Stomach (tissue), 9 donors: ENCODE data around the gene MZB1. TPM values are rescaled to one million over a fixed set of nuclear protein-coding genes. Genes with fewer than 3 reads are reported as not detected.

Experiments
- DNase-seq, 2 donors: peaks; one replicate each; pipeline versions ENCODE4 v3.0.0 to v3.0.0-alpha.2; 2013 to 2019
- H3K27ac ChIP-seq, 5 donors: fragments of 200-600 bp in 4 of 5; sonication (generic) in 4 of 5; one replicate each; pipeline ENCODE4 v1.5.1; 2013 to 2019; ENCODE audit warnings: mild to moderate bottlenecking in 1 of 5, moderate library complexity in 1 of 5
- H3K27me3 ChIP-seq, 3 donors: fragments of 200-600 bp; sonication (generic); one replicate each; pipeline ENCODE4 v1.5.1; 2017 to 2019; ENCODE audit warnings: mixed run types in 1 of 3
- H3K36me3 ChIP-seq, 4 donors: fragments of 200-600 bp; sonication (generic); 1 replicate in 3 of 4; 2 replicates in 1 of 4; pipeline ENCODE4 v1.5.1; 2016 to 2019
- H3K4me1 ChIP-seq, 4 donors: fragments of 200-600 bp; sonication (generic); one replicate each; pipeline ENCODE4 v1.5.1; 2016 to 2019
- H3K4me3 ChIP-seq, 4 donors: fragments of 200-600 bp; sonication (generic) in 3 of 4; one replicate each; pipeline ENCODE4 v1.5.1; 2016 to 2019; ENCODE audit warnings: mild to moderate bottlenecking in 1 of 4
- H3K9me3 ChIP-seq, 4 donors: fragments of 200-600 bp; sonication (generic); one replicate each; pipeline ENCODE4 v1.5.1; 2016 to 2019
- EP300 ChIP-seq: sonication (generic); formaldehyde crosslinking; IDR thresholded peaks from one replicate; pipeline ENCODE4 v1.6.1; 2017; ENCODE audit warnings: antibody characterized with exemption
- POLR2A ChIP-seq, 4 donors: fragments of 450-650 bp; IDR thresholded peaks; one replicate each; pipeline ENCODE4 v1.6.1; 2016; ENCODE audit warnings: antibody characterized with exemption in 4 of 4, control low read depth in 2 of 4, mild to moderate bottlenecking in 1 of 4, moderate library complexity in 1 of 4
- POLR2AphosphoS5 ChIP-seq, 3 donors: sonication (generic); formaldehyde crosslinking; IDR thresholded peaks; one replicate each; pipeline ENCODE4 v1.6.1; 2016; ENCODE audit warnings: antibody characterized with exemption in 3 of 3
- WGBS, 5 donors: extraction: QIAGEN DNeasy Blood & Tissue Kit in 3 of 5; methylation state at CpG; one replicate each; pipeline versions ENCODE4 v1.1.5 to v1.1.7; 2013 to 2018; 5-methylcytosine and 5-hydroxymethylcytosine counted together
- intact Hi-C: fragments of 100-400 bp; cut with DNase I; formaldehyde crosslinking; loops from one replicate; pipeline ENCODE4 v1.15.1; 2023; ENCODE audit warnings: low total_unique reads
- polyA plus RNA-seq, 3 donors: library from polyadenylated mRNA; stranded (reverse); fragments of 200-250 nt; gene quantifications; one replicate each; pipeline ENCODE4 v1.2.3, GENCODE V29; 2013
- total RNA-seq, 5 donors: library from RNA; depleted of rRNA; stranded (reverse); fragments of >200 nt; gene quantifications; one replicate each; pipeline versions ENCODE4 v1.1.0 to v1.2.3, GENCODE V29; 2014 to 2016
- TF ChIP-seq, protein P1 (sequence below), 7 experiments: fragments of 450-650 bp in 4 of 7; fragments of 200-600 bp in 3 of 7; sonication (generic) in 3 of 7; IDR thresholded peaks; one replicate each; pipeline ENCODE4 v1.5.1; 2016 to 2019; ENCODE audit warnings: antibody characterized with exemption in 7 of 7, control low read depth in 2 of 7, mild to moderate bottlenecking in 1 of 7
- donor health status: healthy with polysubstance abuse.
- donor health status: Bipolar disorder and iron deficiency.
- donor health status: healthy.

Gene MZB1
- total and polyA plus RNA-seq, 8 donors: 1.1 to 15.8 (median 7.6) TPM; not detected in 1

DNA sequence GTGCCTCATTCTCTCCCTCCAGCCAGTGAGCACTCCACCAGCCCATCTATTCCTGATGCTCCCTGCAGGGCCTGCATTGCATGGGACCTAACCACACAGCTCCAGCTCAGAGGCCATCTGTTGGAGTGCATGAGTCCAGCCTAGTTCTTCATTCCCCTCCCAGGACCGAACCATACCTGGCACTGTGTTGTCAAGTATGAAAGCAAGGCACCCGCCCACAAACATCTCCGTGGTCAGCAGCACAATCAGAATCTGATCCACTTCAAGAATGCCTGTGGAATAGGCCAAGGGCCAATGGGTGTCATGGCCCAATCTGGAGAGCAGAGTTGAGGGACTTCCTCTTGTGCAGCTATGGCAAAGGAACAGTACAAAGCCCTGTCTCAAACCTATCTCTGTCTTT lies 12.5 kb downstream of the MZB1 start:
- intact Hi-C loops: no loop called here
- Histone ChIP-seq H3K36me3 (peaks cover 0 to 32% (median 17%) of the 10 kb centered on the region in 4 donors), H3K27ac (no peak overlapping the region), H3K4me3 (no peak overlapping the region), H3K27me3 (no peaks in the 10 kb centered on the region), H3K9me3 (no peaks in the 10 kb centered on the region), H3K4me1 (peaks cover 0 to 31% (median 16%) of the 10 kb centered on the region in 4 donors)
- TF ChIP-seq POLR2AphosphoS5 (IDR thresholded peaks at IDR 0.05): no peak
- TF ChIP-seq POLR2A (IDR thresholded peaks at IDR 0.05): no peak
- TF ChIP-seq, protein P1, sequence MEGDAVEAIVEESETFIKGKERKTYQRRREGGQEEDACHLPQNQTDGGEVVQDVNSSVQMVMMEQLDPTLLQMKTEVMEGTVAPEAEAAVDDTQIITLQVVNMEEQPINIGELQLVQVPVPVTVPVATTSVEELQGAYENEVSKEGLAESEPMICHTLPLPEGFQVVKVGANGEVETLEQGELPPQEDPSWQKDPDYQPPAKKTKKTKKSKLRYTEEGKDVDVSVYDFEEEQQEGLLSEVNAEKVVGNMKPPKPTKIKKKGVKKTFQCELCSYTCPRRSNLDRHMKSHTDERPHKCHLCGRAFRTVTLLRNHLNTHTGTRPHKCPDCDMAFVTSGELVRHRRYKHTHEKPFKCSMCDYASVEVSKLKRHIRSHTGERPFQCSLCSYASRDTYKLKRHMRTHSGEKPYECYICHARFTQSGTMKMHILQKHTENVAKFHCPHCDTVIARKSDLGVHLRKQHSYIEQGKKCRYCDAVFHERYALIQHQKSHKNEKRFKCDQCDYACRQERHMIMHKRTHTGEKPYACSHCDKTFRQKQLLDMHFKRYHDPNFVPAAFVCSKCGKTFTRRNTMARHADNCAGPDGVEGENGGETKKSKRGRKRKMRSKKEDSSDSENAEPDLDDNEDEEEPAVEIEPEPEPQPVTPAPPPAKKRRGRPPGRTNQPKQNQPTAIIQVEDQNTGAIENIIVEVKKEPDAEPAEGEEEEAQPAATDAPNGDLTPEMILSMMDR (IDR thresholded peaks at IDR 0.05): no peak
- TF ChIP-seq EP300: no peak
- DNase-seq: no peak
- WGBS, 5 donors: 69 to 93% (median 77%) methylated on average over 3 of the region's 3 CpGs

DNA sequence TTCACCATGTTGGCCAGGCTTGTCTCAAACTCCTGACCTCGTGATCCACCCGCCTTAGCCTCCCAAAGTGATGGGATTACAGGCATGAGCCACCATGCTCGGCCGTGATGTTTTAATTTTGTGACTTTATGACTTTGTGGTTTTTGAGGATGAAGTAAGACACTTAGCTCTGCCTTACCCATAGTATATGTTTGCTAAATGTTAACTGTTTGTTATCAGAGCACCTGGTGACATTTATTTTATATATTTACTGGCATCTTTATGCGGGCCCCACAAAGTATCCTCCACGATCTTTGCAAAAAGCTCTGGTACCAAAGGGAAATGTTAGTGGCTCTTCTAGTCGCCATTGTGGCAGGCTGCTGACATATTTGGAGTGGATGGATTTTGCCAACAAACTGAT lies 13.3 kb downstream of the MZB1 start:
- Histone ChIP-seq H3K9me3 (no peaks in the 10 kb centered on the region), H3K27me3 (no peaks in the 10 kb centered on the region), H3K4me1 (peaks cover 0 to 31% (median 16%) of the 10 kb centered on the region in 4 donors), H3K36me3 (peaks cover 0 to 41% (median 26%) of the 10 kb centered on the region in 4 donors), H3K4me3 (no peak overlapping the region), H3K27ac (no peak overlapping the region)
- intact Hi-C loops: no loop called here
- TF ChIP-seq POLR2AphosphoS5 (IDR thresholded peaks at IDR 0.05): no peak
- DNase-seq: no peak
- WGBS, 5 donors: 88 to 96% (median 93%) methylated on average over 7 of the region's 7 CpGs

DNA sequence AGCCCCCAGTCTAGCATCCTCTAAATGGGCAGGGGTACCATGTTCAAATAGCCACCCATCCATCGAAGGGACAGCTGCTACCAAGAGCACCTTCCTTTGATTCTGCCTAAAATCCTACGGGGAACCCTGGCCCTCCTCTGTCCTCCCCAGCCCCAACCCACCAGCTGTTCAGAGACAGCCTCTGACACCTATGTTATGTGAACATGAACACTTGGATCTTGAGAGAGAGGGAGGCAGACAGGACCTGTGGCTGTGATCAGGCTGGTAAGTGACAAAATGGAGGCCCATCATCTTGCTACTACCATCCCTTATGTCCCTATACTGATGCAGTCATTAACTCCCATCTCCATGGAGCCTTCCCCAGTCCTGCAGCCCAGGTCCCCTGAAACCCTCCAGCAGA lies 14.8 kb downstream of the MZB1 start:
- DNase-seq: peak in 1 of 2 donors; percentile 13
- Histone ChIP-seq H3K9me3 (no peaks in the 10 kb centered on the region), H3K36me3 (peaks cover 3 to 54% (median 40%) of the 10 kb centered on the region in 4 donors), H3K27ac (peak overlapping the region in 1 of 5 donors; percentile 17), H3K27me3 (no peaks in the 10 kb centered on the region), H3K4me1 (peaks cover 0 to 31% (median 16%) of the 10 kb centered on the region in 4 donors), H3K4me3 (no peak overlapping the region)
- 90 to 100% (median 95%) methylated on average over 2 of the region's 2 CpGs for WGBS, 5 donors
- TF ChIP-seq EP300 (no peak), POLR2AphosphoS5 (IDR thresholded peaks at IDR 0.05) (no peak), POLR2A (IDR thresholded peaks at IDR 0.05) (no peak)
- TF ChIP-seq, protein P1 (IDR thresholded peaks at IDR 0.05): no peak
- intact Hi-C loops: no loop called here

DNA sequence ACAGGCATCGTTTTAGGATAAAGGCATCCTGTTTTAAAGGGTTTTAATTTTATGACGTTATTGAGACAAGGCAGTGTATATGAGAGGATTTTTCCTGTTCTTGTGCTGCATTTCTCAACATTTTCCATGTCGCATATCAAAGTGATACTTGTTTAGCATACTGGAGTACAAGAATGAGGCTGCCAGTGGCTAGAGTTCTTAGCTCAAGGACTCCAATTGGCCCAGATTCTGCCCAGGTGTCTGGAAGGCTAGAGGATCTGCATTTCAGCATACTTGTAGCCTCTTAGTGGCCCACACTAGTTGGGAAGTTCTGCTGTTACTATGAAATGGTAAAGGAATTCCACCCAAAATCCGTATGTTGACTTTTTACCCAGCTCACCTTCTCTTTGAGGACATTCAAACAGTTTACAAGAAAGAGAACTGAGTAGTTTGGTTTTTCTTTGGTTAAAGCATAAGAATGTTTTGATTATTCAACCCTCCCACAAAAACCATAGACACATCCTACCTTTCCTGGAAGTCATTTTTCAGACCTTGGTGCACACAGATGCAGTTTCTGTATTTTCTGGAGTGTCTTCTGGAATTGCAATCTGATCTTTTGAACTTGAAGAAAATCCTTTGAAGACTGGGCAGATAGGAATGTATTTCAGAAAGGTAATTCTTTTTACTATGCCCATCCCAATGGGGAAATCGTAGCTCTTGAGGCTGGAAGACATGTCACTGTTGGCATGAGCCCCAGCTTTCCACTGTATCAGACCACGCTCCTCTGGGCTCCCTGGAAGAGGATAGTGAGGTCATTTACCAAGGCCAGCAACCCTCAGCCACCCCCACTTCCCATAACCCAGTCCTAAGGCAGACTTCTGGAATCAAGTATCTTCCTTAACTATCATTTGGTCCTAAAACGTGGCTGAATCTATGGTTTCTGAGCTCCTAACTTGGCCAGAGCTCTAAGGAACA lies 18.0 kb downstream of the MZB1 start:
- 75 to 90% (median 82%) methylated on average over 7 of the region's 7 CpGs for WGBS, 5 donors
- no peaks in the 10 kb centered on the region for H3K9me3 ChIP-seq
- H3K4me1 ChIP-seq: peaks cover 0 to 17% (median 4%) of the 10 kb centered on the region in 4 donors
- no peak for DNase-seq
- no peak overlapping the region for H3K4me3 ChIP-seq
- H3K27me3 ChIP-seq: no peaks in the 10 kb centered on the region
- TF ChIP-seq POLR2AphosphoS5 (IDR thresholded peaks at IDR 0.05): no peak
- TF ChIP-seq EP300: no peak
- TF ChIP-seq, protein P1 (IDR thresholded peaks at IDR 0.05): no peak
- TF ChIP-seq POLR2A (IDR thresholded peaks at IDR 0.05): no peak
- intact Hi-C loops: no loop called here
- H3K36me3 ChIP-seq: peaks cover 14 to 83% (median 67%) of the 10 kb centered on the region in 4 donors
- no peak overlapping the region for H3K27ac ChIP-seq
